GM18520 (cell line): Measurements from ENCODE around the gene TRAK1.

ENCODE experiments used
- ATAC-seq: cut with Tn5 transposase; IDR thresholded peaks from one replicate; pipeline ENCODE4 v1.9.1; 2021; ENCODE audit not compliant: unreplicated experiment

The TRAK1 gene

DNA sequence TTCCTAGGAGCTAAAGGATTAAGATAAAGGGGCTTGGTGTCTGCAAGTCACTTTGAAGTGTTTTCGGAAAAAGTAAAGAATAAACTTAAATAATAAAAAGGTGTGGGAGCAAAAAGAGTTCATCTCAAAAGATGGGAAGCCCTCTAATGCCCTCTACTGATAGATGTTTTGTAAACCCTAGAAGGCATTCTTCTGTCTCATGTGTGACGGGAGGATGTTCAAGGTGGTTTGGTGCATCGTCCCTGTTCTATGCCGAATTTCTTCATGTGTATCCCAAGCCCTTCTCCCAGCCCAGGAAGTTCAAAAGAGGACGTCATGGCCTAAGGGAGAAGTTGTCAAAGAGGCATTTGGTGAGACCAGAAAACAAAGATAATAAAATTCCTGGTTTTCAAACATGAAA is 137.6 kb downstream of the TRAK1 start:
- no peak for ATAC-seq

- no peak for ATAC-seq
Observed at GRCh38 chr3:42229266-42229941, 138.2 kb downstream of the TRAK1 start.

DNA sequence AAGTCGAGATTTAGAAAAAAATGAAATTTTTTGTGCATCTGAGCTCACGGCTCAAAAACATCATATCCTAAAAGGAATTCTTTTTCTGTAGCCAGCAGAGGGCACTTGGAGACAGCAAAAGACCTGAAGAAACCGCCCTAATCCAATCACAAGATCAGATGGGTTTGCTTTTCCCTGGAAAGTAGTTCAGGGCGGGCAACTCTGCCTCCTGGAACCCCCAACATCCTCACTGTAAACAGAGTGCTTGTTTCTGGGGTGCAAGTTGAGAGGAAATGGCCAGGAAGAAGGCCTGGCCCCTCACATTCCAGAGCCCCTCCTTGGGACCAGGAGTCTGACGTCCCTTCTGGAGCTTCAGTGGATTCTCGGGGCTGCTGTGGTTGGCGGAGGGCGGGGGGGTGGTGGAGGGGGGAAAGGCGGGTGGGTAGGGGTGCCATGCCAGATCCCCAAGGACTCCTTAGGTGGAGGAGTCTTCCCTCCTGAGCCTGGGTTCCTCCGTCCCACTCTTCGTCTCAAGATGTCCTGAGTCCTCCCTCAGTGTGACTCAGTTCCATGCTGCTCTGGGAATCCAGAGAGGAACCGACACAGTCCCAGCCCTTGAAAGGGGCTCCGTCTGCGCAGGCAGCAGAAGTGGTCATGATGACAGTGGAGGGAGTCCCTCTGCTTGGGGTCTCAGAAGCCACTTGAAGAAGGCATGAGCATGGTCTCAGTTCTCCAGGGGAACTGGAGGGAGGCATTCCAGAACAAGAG is 139.0 kb downstream of the TRAK1 start:
- ATAC-seq, result no peak

DNA sequence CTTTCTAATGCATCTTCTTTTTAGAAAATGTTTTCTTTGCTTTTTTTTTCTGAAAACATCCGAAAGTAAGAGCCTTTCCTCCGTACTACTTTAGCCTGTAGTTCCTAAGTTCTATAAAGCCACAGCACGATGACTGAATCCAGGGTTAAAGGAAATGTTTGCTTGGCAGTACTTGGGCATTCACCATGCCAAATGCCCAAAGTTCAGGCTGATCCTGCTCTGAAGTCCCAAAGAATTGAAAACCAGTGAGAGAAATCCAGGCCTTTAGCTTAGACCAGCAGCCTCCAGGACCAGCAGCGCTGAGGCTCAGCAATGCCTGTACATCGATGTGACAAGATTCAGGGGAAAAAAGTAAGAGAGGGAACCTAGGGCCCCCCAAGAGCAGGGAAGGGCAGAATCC is 139.7 kb downstream of the TRAK1 start:
- ATAC-seq, result no peak

- ATAC-seq, result no peak
Observed at GRCh38 chr3:42235532-42235931, 144.4 kb downstream of the TRAK1 start.

DNA sequence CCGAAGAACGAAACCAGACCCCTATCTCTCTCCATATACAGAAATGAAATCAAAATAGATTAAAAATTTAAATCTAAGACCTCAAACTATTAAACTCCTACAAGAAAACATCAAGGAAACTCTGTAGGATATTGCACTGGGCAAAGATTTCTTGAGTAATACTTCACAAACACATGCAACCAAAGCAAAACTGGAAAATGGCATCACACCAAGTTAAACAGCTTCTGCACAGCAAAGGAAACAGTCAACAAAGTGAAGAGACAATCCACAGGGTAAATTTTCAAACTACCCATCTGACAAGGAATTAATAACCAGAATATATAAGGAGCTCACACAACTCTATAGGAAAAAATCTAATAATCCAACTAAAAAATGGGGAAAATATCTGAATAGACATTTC is 145.5 kb downstream of the TRAK1 start:
- no peak for ATAC-seq

GRCh38 chr3:42246091-42246490 is 154.9 kb downstream of the TRAK1 start:
- no peak for ATAC-seq

- no peak for ATAC-seq
Observed at GRCh38 chr3:42247576-42248027, 156.4 kb downstream of the TRAK1 start.

DNA sequence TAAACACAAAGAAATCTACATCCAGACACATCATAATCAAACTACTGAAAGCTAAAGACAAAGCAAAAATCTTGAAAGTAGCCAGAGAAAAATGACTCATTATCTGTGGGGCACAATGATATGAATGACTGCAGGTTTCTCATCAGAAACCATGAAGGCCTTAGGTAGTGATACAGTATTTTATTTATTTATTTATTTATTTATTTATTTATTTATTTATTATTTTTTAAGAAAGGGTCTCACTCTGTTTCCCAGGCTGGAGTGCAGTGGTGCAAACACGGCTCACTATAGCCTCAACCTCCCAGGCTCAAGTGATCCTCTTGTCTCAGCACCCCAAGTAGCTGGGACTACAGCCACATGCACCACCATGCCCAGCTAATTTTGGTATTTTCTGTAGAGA is 159.6 kb downstream of the TRAK1 start:
- no peak for ATAC-seq

GRCh38 chr3:42254566-42254965 is 163.4 kb downstream of the TRAK1 start:
- ATAC-seq, result no peak

DNA sequence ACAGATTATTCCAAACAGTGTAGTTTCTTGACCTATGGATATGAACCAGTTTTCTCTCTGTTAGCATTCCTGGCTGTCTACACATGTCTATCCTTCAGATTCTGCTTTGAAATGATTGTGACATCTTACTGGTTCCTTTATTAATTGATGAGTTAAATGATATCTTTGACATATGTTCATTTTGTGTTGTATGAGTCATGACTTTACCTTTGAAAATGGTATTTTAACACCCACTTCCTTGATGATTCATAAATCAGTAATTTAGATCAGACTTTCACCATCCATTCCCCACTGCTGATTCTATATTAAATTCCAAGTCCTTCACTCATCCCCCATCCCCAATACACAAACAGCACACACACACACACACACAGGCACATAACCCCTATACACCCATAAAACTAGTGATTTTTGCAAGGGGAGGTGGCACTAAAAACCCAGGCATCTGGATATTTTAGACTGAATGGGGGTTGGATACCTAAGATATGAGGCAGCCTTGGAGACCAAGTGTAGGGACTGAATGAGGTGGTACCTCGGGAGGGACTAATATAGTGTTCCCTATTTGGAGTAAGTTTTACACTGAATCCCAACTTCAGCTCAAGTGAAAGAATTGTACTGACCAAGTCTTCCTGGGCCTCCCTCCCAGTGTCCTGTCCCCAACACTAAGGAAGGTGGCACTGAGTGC is 165.1 kb downstream of the TRAK1 start:
- ATAC-seq, result no peak

DNA sequence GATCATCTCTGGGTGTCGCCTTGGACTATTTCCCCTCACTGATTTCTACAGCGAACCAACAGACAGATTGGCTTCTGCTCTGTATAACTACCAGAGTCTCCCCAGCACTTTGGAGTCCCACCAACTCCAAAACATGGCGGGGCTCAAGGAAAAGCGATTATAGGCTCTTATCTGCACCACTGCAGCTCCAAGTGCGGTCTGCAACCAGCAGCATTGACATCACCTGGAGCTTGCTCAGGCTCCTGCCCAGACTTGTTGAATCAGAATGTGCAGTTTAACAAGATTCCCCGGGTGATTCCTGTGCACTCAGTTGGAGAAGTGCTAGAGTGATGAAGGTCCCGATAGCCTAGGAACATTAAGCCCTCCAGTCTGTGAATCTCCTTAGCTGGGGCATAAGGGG is 165.8 kb downstream of the TRAK1 start:
- no peak for ATAC-seq

DNA sequence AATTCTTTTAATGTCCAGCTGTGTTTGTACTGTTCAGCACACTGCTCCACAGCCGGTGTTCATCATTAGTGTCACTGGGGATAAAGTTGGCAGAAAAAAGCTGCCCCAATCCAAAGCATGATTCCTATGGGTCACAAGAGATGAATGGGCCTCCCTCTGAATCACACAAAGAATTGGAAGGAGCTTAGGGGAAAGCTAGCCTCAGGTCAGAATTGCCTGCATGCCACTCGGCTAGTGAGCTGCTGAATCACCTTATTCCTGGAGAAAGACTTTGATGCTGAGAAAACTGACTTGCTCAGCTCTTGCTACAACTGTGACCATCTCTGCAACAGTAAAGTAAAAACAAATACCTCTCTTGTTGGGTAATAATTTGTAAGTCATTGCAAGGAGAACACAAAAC is 171.4 kb downstream of the TRAK1 start:
- no peak for ATAC-seq

GRCh38 chr3:42263354-42264346 is 172.5 kb downstream of the TRAK1 start:
- ATAC-seq, result no peak

DNA sequence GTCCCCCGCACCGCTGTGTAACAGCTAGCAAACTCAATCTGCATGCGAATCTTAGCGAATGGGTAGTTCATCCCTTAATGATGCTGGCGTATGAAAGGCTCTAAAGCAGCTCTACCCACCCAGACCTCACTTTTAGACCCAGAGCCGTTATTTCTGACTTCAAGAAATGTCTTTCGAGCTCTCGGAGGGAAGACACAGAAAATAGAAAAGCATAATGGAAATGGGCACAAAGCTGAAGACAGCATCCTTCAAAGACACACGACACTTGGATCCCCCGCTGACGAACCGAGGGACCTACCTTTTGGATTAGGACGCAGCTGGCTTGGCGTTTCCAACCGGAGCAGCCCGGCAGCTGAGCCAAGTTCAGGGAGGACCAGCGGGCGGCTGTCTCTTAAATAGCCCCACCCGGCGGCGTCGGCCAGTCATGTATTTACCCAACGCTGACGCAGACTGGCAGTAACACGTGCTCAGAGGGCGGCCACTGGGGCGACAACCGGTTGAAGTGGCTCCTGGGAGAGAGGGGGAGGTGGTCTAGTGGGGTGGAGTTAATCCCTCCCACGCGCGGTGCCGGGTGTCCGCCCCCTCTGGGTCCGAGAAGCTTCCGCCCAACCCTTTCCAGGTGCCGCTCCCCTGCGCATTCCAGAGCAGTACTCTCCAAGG is 173.4 kb downstream of the TRAK1 start:
- no peak for ATAC-seq

DNA sequence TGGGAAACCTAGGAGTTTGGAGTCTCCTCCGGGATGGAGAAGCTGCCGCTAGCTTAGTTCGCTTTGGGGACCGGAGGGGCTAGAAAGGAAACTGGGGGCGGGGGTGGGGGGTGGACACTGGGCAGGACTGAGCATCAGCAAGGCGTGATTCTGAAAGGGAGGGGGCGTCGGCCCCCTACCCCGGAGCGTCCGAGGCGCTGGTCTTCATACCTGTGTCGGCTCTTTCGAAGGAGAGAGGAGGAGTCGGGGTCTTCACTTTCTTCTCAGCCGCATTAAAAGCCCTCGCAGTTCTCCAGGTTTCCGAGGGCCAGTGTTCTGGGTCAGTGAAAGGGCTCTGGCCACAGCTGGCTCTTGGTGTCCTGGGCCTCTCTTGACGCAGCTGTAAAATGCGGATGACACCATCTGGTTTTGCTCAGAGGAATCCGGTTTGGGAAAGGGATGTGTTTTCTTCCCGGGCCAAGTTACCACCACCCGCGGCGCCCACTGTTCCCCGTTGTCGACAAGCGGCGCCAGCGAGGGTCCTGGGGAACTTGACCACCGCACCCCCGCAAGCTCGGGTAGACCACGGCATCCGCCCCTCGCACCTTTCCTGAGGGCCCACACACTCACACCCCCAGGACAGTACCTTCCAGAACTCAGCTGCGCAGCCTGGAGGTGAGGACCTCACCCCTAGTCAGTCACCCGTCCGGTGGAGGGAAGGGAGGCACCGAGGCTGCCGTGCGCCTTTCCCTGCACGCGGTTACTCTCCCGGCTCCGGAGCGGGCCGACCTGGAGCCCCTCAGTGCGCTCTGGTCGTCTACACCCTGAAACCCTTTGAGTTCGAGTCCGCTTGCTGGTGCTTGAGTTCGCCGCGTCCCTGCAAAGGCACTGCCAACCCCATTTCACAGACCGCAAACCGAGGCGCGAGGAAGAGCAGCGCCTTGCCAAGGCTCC is 174.2 kb downstream of the TRAK1 start:
- ATAC-seq, result no peak

DNA sequence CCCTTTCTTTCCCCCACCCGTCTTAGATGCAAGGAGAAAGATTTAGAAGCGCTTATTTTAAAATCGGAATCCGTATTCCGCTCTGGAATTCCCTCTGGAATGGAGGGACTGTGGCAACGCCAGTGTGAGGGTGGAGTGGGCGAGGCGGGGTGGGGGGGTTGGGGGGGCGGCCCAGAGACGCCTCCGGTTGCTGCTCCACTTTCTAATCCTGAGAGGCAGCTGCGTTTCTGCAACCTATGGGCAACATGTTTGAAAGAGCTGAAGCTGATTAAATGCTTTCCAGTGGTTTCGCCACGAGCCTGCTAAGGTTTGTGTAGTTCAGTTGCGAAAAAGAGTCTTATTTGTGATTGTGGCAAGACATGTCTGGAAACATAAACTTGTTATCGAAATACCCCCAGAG is 174.9 kb downstream of the TRAK1 start, which contains the start of gene CCK:
CCK (minus strand) TSS at position 101 of the 400 bp plus-strand sequence. CDS start 2,555 bp downstream, outside the sequence.
- no peak for ATAC-seq

- no peak for ATAC-seq
Observed at GRCh38 chr3:42267878-42268277, 176.7 kb downstream of the TRAK1 start.

GRCh38 chr3:42269647-42270046 is 178.5 kb downstream of the TRAK1 start:
- no peak for ATAC-seq
